SK-N-MC (cell line): ENCODE measurements around the gene SCYL1.

ENCODE experiments used
- EZH2 ChIP-seq: fragments of 200-600 bp; sonication (generic); IDR thresholded peaks from one replicate; pipeline ENCODE4 v1.6.1; 2017; ENCODE audit warnings: antibody characterized with exemption
- POLR2AphosphoS5 ChIP-seq: IDR thresholded peaks from 2 replicates; pipeline ENCODE4 v1.6.1; 2012; ENCODE audit warnings: mild to moderate bottlenecking, low read depth, low read length, borderline replicate concordance

DNA sequence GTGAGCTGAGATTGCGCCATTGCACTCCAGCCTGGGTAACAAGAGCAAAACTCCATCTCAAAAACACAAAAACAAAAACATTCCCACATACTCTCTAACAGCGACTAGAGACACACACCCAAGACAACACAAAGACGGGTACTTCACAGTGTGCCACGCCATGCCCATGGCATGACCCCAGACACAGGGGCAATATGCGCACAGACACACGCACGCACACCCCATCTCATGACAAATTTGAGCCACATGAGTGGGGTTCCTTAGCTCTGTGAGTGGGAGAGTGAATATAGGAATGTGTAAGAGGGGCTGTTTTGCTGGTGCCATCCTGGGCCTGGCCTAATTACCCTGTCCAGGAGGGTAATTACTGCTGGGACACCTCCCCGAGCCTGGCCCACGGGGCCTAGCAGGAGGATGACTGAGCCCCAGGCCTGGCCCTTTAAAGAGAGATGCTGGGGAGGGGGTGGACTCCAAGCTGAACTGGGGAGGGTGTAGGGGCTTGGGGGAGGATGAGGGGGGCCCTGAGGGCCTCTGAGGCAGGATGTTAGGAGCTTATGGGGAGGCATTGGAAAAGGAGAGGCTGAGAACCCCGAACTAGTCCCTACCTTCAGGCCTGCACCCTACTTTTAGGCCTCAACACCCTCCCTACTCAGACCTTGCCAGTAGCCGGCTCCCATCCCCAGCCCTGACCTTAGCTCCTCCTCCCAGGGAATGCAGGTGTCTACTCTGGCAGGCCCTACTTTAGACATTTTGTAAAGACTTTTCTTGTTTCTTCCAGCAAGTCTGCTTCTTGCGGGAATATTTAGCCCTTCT lies 31.8 kb downstream of the SCYL1 start:
- TF ChIP-seq EZH2, result no peak
- TF ChIP-seq POLR2AphosphoS5, result no peak
